Neural crest cell (in vitro differentiated cells): ENCODE results near the gene STRN3. TPM values are rescaled to one million over a fixed set of nuclear protein-coding genes. Genes with fewer than 3 reads are reported as not detected.
A peak's percentile ranks its signal among the peaks of the same experiment; 100 is the strongest.
"Not testable (repeated sequence)": the region's sequence is repeated elsewhere in the genome, so short reads cannot be mapped to it uniquely, and the experiment has no call there.

Experiments
- DNase-seq: peaks from one replicate; pipeline ENCODE4 v3.0.0; 2021; ENCODE audit warnings: low read depth, mixed read lengths, low spot score
- H3K27ac Mint-ChIP-seq: one replicate; pipeline ENCODE4 v1.8.0; 2021; ENCODE audit warnings: mild to moderate bottlenecking, mixed read lengths; ENCODE audit not compliant: unreplicated experiment
- H3K27me3 Mint-ChIP-seq: 2 replicates; pipeline ENCODE4 v1.8.0; 2021; ENCODE audit warnings: low read depth, mild to moderate bottlenecking, mixed read lengths
- H3K36me3 Mint-ChIP-seq: 2 replicates; pipeline ENCODE4 v1.8.0; 2021; ENCODE audit warnings: low read depth, mild to moderate bottlenecking, mixed read lengths
- H3K4me1 Mint-ChIP-seq: 2 replicates; pipeline ENCODE4 v1.8.0; 2021; ENCODE audit warnings: mixed read lengths
- H3K4me3 Mint-ChIP-seq: one replicate; pipeline ENCODE4 v1.8.0; 2021; ENCODE audit warnings: mild to moderate bottlenecking, mixed read lengths
- H3K9me3 Mint-ChIP-seq: 2 replicates; pipeline ENCODE4 v1.8.0; 2021; ENCODE audit warnings: mixed read lengths
- total RNA-seq: library from RNA; stranded (reverse); gene quantifications from 2 replicates; pipeline ENCODE4 v1.2.1, GENCODE V29; 2021
- TF ChIP-seq, protein P1 (sequence below): fragments of 200-600 bp; sonication (generic); conservative IDR thresholded peaks from 2 replicates; pipeline ENCODE4 v1.5.0; 2021; ENCODE audit warnings: antibody characterized with exemption, mild to moderate bottlenecking

The STRN3 gene
- total RNA-seq, 1 donor from 2014 or later = 37.8 TPM

- Mint-ChIP-seq H3K9me3 (no peaks in the 10 kb centered on the region), H3K4me1 (no peaks in the 10 kb centered on the region), H3K36me3 (peaks cover 2% of the 10 kb centered on the region), H3K27ac (no peak overlapping the region), H3K27me3 (no peaks in the 10 kb centered on the region), H3K4me3 (no peak overlapping the region)
- no peak for DNase-seq
- TF ChIP-seq, protein P1, sequence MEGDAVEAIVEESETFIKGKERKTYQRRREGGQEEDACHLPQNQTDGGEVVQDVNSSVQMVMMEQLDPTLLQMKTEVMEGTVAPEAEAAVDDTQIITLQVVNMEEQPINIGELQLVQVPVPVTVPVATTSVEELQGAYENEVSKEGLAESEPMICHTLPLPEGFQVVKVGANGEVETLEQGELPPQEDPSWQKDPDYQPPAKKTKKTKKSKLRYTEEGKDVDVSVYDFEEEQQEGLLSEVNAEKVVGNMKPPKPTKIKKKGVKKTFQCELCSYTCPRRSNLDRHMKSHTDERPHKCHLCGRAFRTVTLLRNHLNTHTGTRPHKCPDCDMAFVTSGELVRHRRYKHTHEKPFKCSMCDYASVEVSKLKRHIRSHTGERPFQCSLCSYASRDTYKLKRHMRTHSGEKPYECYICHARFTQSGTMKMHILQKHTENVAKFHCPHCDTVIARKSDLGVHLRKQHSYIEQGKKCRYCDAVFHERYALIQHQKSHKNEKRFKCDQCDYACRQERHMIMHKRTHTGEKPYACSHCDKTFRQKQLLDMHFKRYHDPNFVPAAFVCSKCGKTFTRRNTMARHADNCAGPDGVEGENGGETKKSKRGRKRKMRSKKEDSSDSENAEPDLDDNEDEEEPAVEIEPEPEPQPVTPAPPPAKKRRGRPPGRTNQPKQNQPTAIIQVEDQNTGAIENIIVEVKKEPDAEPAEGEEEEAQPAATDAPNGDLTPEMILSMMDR = no peak
Observed at GRCh38 chr14:31068235-31068634, 42.1 kb upstream of the STRN3 start.

DNA sequence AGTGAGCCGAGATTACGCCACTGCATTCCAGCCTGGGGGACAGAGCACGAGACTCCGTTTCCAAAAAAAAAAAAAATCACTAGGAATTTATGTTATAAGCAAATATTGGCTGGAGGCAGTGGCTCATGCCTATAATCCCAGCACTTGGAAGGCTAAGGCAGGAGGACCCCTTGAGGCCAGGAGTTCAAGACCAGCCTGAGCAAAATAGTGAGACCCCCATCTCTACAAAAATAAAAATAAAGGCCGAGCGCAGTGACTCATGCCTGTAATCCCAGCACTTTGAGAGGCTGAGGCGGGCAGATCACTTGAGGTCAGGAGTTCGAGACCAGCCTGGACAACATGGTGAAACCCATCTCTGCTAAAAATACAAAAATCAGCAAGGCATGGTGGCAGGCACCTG is 36.7 kb upstream of the STRN3 start:
- not testable (repeated sequence) for DNase-seq, H3K9me3 Mint-ChIP-seq, H3K36me3 Mint-ChIP-seq, H3K4me3 Mint-ChIP-seq, H3K27ac Mint-ChIP-seq, H3K4me1 Mint-ChIP-seq, H3K27me3 Mint-ChIP-seq

DNA sequence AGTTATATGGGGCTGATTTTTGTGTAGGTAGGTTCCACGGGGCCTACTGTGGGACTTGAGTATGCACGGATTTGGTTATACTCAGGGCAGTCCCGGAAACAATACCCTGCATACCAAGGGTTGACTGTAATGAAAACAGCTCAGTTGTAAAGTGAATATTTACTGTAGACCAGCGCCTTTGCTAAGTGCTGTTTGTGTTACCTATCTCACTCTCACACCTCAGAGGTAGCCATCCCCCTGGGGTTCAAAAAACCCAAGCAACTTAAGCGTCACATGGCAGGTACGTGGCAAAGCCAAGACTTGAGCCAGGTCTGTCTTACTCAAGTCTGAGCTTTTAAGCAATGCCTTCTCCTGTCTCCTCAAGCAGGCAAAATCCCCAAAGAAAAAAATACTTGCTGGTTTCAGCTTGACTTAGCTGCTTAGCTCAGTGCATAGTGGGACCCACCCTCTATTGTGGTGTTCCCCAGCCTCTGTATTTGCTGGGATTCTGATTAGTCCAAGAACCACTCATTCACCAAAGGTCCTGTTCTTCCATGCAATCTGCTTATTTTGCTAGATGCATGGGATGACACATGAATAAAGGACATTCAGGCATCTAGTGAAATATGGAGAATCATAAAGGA is 34.2 kb upstream of the STRN3 start:
- H3K36me3 Mint-ChIP-seq = no peaks in the 10 kb centered on the region
- H3K9me3 Mint-ChIP-seq = no peaks in the 10 kb centered on the region
- H3K27ac Mint-ChIP-seq = no peak overlapping the region
- no peak for DNase-seq
- TF ChIP-seq, protein P1 = no peak
- no peaks in the 10 kb centered on the region for H3K4me1 Mint-ChIP-seq
- H3K27me3 Mint-ChIP-seq = no peaks in the 10 kb centered on the region
- H3K4me3 Mint-ChIP-seq = no peak overlapping the region

GRCh38 chr14:31059152-31059924 is 33.2 kb upstream of the STRN3 start:
- DNase-seq = no peak
- H3K36me3 Mint-ChIP-seq = no peaks in the 10 kb centered on the region
- TF ChIP-seq, protein P1 = no peak
- no peak overlapping the region for H3K4me3 Mint-ChIP-seq
- H3K27me3 Mint-ChIP-seq = no peaks in the 10 kb centered on the region
- no peaks in the 10 kb centered on the region for H3K4me1 Mint-ChIP-seq
- H3K27ac Mint-ChIP-seq = no peak overlapping the region
- no peaks in the 10 kb centered on the region for H3K9me3 Mint-ChIP-seq

GRCh38 chr14:31057701-31058364 is 31.7 kb upstream of the STRN3 start:
- H3K36me3 Mint-ChIP-seq = no peaks in the 10 kb centered on the region
- TF ChIP-seq, protein P1 = no peak
- no peaks in the 10 kb centered on the region for H3K4me1 Mint-ChIP-seq
- no peaks in the 10 kb centered on the region for H3K9me3 Mint-ChIP-seq
- DNase-seq = no peak
- H3K27me3 Mint-ChIP-seq = no peaks in the 10 kb centered on the region
- no peak overlapping the region for H3K27ac Mint-ChIP-seq
- H3K4me3 Mint-ChIP-seq = no peak overlapping the region

- Mint-ChIP-seq H3K4me3 (no peak overlapping the region), H3K27ac (no peak overlapping the region), H3K27me3 (no peaks in the 10 kb centered on the region), H3K4me1 (no peaks in the 10 kb centered on the region), H3K9me3 (no peaks in the 10 kb centered on the region), H3K36me3 (no peaks in the 10 kb centered on the region)
- TF ChIP-seq, protein P1 = no peak
- no peak for DNase-seq
Observed at GRCh38 chr14:31057035-31057434, 30.9 kb upstream of the STRN3 start.

DNA sequence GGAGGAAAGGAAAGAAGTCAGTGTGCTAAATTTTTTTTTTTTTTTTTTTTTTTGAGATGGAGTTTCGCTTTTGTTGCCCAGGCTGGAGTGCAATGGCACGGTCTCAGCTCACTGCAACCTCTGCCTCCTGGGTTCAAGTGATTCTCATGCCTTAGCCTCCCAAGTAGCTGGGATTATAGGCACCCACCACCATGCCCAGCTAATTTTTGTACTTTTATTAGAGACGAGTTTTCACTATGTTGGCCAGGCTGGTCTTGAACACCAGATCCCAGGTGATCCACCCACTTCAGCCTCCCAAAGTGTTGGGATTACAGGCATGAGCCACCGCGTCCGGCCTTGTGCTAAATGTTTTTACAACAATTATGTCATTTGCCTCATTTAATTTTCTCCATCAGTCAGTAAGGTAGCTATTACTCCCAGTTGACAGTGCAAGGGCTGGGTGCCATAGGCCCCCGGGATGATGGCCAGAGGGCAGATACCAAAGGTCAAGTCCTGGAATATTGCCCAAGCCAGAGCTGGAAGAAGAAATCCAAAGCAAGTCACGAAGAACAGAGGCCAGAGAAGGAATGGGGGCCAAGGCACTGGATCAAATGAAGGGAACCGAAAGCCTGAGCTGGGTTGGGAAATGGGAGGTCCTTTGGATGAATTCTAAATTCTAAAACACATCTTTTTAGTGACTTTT is 26.9 kb upstream of the STRN3 start:
- DNase-seq, H3K36me3 Mint-ChIP-seq, H3K27me3 Mint-ChIP-seq, H3K4me3 Mint-ChIP-seq, H3K9me3 Mint-ChIP-seq, H3K4me1 Mint-ChIP-seq: not testable (repeated sequence)
- peak overlapping the region; percentile 63 for H3K27ac Mint-ChIP-seq
